Measurements from ENCODE around the gene PDZK1IP1. TPM values are rescaled to one million over a fixed set of nuclear protein-coding genes. Genes with fewer than 3 reads are reported as not detected.
A peak's percentile ranks its signal among the peaks of the same experiment; 100 is the strongest.

PDZK1IP1 gene
- total RNA-seq, 1 donor from 2014 or later = not detected

DNA sequence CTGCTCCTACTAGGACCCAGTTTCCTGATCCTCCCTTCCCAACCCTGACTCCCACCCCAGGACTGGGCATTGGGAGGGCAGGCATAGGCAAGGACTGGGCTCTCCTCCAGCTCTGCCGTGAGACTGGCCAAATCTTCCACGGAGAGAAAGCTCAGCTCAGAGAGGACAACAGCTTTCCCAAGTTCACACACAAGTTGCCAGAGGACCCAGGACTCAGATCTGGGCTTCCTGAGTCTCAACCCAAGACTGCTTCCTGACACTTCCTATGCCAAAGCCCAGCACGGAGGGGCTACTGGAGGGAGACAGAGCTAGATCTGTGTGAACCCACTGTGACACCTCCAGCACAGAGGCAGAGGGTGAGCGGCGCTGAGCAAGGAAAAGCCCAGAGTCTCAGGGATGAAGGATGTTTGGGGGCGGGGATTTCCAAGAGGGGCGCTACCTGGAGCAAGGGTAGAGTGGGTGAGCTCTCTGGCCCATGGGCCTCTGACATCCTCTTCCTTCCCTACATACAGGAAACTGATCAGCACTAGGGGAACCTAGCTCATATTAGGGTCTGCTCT, 7.1 kb downstream of the PDZK1IP1 start:
- Mint-ChIP-seq H3K4me1 (ENCODE audit: unreplicated experiment) (peaks cover 12% of the 10 kb centered on the region), H3K27ac (ENCODE audit: unreplicated experiment) (no peak overlapping the region), H3K36me3 (ENCODE audit: unreplicated experiment) (no peaks in the 10 kb centered on the region), H3K9me3 (ENCODE audit: unreplicated experiment) (no peaks in the 10 kb centered on the region), H3K4me3 (ENCODE audit: unreplicated experiment) (no peak overlapping the region), H3K27me3 (ENCODE audit: unreplicated experiment) (peaks cover 5% of the 10 kb centered on the region)
- TF ChIP-seq, protein P1, sequence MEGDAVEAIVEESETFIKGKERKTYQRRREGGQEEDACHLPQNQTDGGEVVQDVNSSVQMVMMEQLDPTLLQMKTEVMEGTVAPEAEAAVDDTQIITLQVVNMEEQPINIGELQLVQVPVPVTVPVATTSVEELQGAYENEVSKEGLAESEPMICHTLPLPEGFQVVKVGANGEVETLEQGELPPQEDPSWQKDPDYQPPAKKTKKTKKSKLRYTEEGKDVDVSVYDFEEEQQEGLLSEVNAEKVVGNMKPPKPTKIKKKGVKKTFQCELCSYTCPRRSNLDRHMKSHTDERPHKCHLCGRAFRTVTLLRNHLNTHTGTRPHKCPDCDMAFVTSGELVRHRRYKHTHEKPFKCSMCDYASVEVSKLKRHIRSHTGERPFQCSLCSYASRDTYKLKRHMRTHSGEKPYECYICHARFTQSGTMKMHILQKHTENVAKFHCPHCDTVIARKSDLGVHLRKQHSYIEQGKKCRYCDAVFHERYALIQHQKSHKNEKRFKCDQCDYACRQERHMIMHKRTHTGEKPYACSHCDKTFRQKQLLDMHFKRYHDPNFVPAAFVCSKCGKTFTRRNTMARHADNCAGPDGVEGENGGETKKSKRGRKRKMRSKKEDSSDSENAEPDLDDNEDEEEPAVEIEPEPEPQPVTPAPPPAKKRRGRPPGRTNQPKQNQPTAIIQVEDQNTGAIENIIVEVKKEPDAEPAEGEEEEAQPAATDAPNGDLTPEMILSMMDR (IDR thresholded peaks at IDR 0.05) = no peak
- DNase-seq (ENCODE audit: extremely low spot score, unreplicated experiment) = peak; percentile 75

- Mint-ChIP-seq H3K36me3 (ENCODE audit: unreplicated experiment) (no peaks in the 10 kb centered on the region), H3K27me3 (ENCODE audit: unreplicated experiment) (peaks cover 5% of the 10 kb centered on the region), H3K9me3 (ENCODE audit: unreplicated experiment) (no peaks in the 10 kb centered on the region), H3K27ac (ENCODE audit: unreplicated experiment) (no peak overlapping the region), H3K4me1 (ENCODE audit: unreplicated experiment) (peaks cover 12% of the 10 kb centered on the region), H3K4me3 (ENCODE audit: unreplicated experiment) (no peak overlapping the region)
- DNase-seq (ENCODE audit: extremely low spot score, unreplicated experiment) = peak; percentile 67
- TF ChIP-seq, protein P1 (IDR thresholded peaks at IDR 0.05) = no peak
Observed at GRCh38 chr1:47181955-47182675, 7.7 kb downstream of the PDZK1IP1 start.

- TF ChIP-seq, protein P1 (IDR thresholded peaks at IDR 0.05) = no peak
- H3K9me3 Mint-ChIP-seq (ENCODE audit: unreplicated experiment) = no peaks in the 10 kb centered on the region
- H3K27ac Mint-ChIP-seq (ENCODE audit: unreplicated experiment) = no peak overlapping the region
- H3K36me3 Mint-ChIP-seq (ENCODE audit: unreplicated experiment) = no peaks in the 10 kb centered on the region
- H3K4me3 Mint-ChIP-seq (ENCODE audit: unreplicated experiment) = no peak overlapping the region
- H3K4me1 Mint-ChIP-seq (ENCODE audit: unreplicated experiment) = peaks cover 12% of the 10 kb centered on the region
- DNase-seq (ENCODE audit: extremely low spot score, unreplicated experiment) = peak; percentile 78
- peaks cover 5% of the 10 kb centered on the region for H3K27me3 Mint-ChIP-seq (ENCODE audit: unreplicated experiment)
Observed at GRCh38 chr1:47181095-47181954, 8.5 kb downstream of the PDZK1IP1 start.

GRCh38 chr1:47180603-47181094, 9.2 kb downstream of the PDZK1IP1 start:
- DNase-seq (ENCODE audit: extremely low spot score, unreplicated experiment) = no peak
- H3K36me3 Mint-ChIP-seq (ENCODE audit: unreplicated experiment) = no peaks in the 10 kb centered on the region
- H3K27ac Mint-ChIP-seq (ENCODE audit: unreplicated experiment) = no peak overlapping the region
- no peak overlapping the region for H3K4me3 Mint-ChIP-seq (ENCODE audit: unreplicated experiment)
- peaks cover 5% of the 10 kb centered on the region for H3K27me3 Mint-ChIP-seq (ENCODE audit: unreplicated experiment)
- H3K4me1 Mint-ChIP-seq (ENCODE audit: unreplicated experiment) = peaks cover 12% of the 10 kb centered on the region
- TF ChIP-seq, protein P1 (IDR thresholded peaks at IDR 0.05) = no peak
- no peaks in the 10 kb centered on the region for H3K9me3 Mint-ChIP-seq (ENCODE audit: unreplicated experiment)

Measured in osteocyte (in vitro differentiated cells).